WTC11 (cell line): ENCODE data around the gene MAGI2. TPM values are rescaled to one million over a fixed set of nuclear protein-coding genes. Genes with fewer than 3 reads are reported as not detected.

ENCODE experiments used
- ATAC-seq: fragments of 200-7000 bp; cut with Tn5 transposase; 2 replicates; pipeline ENCODE4 v1.10.0; 2021; ENCODE audit warnings: mild to moderate bottlenecking, moderate library complexity
- CTCF ChIA-PET: fragments of 300-600 bp; sonication (Branson Sonifier 250); formaldehyde crosslinking; loops from one replicate; lab custom pipeline; 2021; ENCODE audit warnings: antibody characterized with exemption; lab: Charles Lee
- POLR2A ChIA-PET: fragments of 350-600 bp; sonication (Branson Sonifier 250); formaldehyde crosslinking; loops from one replicate; lab custom pipeline; 2021; ENCODE audit warnings: antibody characterized with exemption; lab: Charles Lee
- DNase-seq: peaks from one replicate; pipeline ENCODE4 v3.0.0; 2021; ENCODE audit warnings: low spot score
- H3K27ac Mint-ChIP-seq: 2 replicates; pipeline ENCODE4 v1.8.0; 2021; ENCODE audit warnings: mixed read lengths
- H3K27me3 Mint-ChIP-seq: 2 replicates; pipeline ENCODE4 v1.8.0; 2021; ENCODE audit warnings: low read depth, mild to moderate bottlenecking, moderate library complexity, mixed read lengths
- H3K36me3 Mint-ChIP-seq: 2 replicates; pipeline ENCODE4 v1.8.0; 2021; ENCODE audit warnings: mixed read lengths
- H3K4me1 Mint-ChIP-seq: 2 replicates; pipeline ENCODE4 v1.8.0; 2022; ENCODE audit warnings: mixed read lengths
- H3K4me3 Mint-ChIP-seq: 2 replicates; pipeline ENCODE4 v1.8.0; 2021; ENCODE audit warnings: mild to moderate bottlenecking, moderate library complexity, mixed read lengths
- H3K9me3 Mint-ChIP-seq: 2 replicates; pipeline ENCODE4 v1.8.0; 2021; ENCODE audit warnings: mixed read lengths
- AFF4 ChIP-seq: sonication (generic); formaldehyde crosslinking; IDR thresholded peaks from 2 replicates; pipeline ENCODE4 v1.8.1; 2023; ENCODE audit warnings: mild to moderate bottlenecking, missing genetic modification reagents, borderline replicate concordance
- E2F4 ChIP-seq: sonication (generic); formaldehyde crosslinking; IDR thresholded peaks from 2 replicates; pipeline ENCODE4 v1.8.1; 2022; ENCODE audit warnings: low read depth, mild to moderate bottlenecking, moderate library complexity, missing genetic modification reagents, borderline replicate concordance
- ERG ChIP-seq: fragments of 250-450 bp; sonication (Bioruptor Pico); IDR thresholded peaks from 2 replicates; pipeline ENCODE4 v1.8.0; 2021; ENCODE audit warnings: mild to moderate bottlenecking
- ESRRA ChIP-seq: sonication (generic); formaldehyde crosslinking; IDR thresholded peaks from 2 replicates; pipeline ENCODE4 v1.8.1; 2022; ENCODE audit warnings: mild to moderate bottlenecking, missing genetic modification reagents, borderline replicate concordance
- ETV6 ChIP-seq: sonication (generic); formaldehyde crosslinking; IDR thresholded peaks from 2 replicates; pipeline ENCODE4 v1.8.1; 2022; ENCODE audit warnings: mild to moderate bottlenecking, missing genetic modification reagents
- MAX ChIP-seq: sonication (generic); formaldehyde crosslinking; IDR thresholded peaks from 2 replicates; pipeline ENCODE4 v1.8.0; 2022; ENCODE audit warnings: mild to moderate bottlenecking, missing genetic modification reagents
- OVOL2 ChIP-seq: fragments of 250-450 bp; sonication (Bioruptor Pico); IDR thresholded peaks from 2 replicates; pipeline ENCODE4 v1.9.0; 2021; ENCODE audit warnings: mild to moderate bottlenecking, borderline replicate concordance
- SMAD4 ChIP-seq: sonication (generic); formaldehyde crosslinking; IDR thresholded peaks from 2 replicates; pipeline ENCODE4 v1.8.0; 2022; ENCODE audit warnings: mild to moderate bottlenecking, missing genetic modification reagents
- SP1 ChIP-seq: sonication (generic); formaldehyde crosslinking; conservative IDR thresholded peaks from 2 replicates; pipeline ENCODE4 v1.8.1; 2022; ENCODE audit warnings: missing genetic modification reagents
- TEAD4 ChIP-seq: sonication (generic); formaldehyde crosslinking; IDR thresholded peaks from 2 replicates; pipeline ENCODE4 v1.8.0; 2022; ENCODE audit warnings: mild to moderate bottlenecking, missing genetic modification reagents
- TP53 ChIP-seq: sonication (generic); formaldehyde crosslinking; IDR thresholded peaks from 2 replicates; pipeline ENCODE4 v1.8.1; 2023; ENCODE audit warnings: mild to moderate bottlenecking, missing genetic modification reagents
- USF1 ChIP-seq: sonication (generic); formaldehyde crosslinking; IDR thresholded peaks from 2 replicates; pipeline ENCODE4 v1.8.0; 2022; ENCODE audit warnings: mild to moderate bottlenecking, missing genetic modification reagents
- ZNF121 ChIP-seq: sonication (generic); formaldehyde crosslinking; IDR thresholded peaks from 2 replicates; pipeline ENCODE4 v1.8.0; 2023; ENCODE audit warnings: missing genetic modification reagents
- ZNF281 ChIP-seq: sonication (generic); formaldehyde crosslinking; IDR thresholded peaks from 2 replicates; pipeline ENCODE4 v1.8.0; 2023; ENCODE audit warnings: mild to moderate bottlenecking, missing genetic modification reagents
- ZNF317 ChIP-seq: sonication (generic); formaldehyde crosslinking; IDR thresholded peaks from 2 replicates; pipeline ENCODE4 v1.8.1; 2023; ENCODE audit warnings: low read depth, mild to moderate bottlenecking, moderate library complexity, missing genetic modification reagents, borderline replicate concordance
- ZNF416 ChIP-seq: fragments of 250-450 bp; sonication (Bioruptor Pico); IDR thresholded peaks from 2 replicates; pipeline ENCODE4 v1.9.0; 2021; ENCODE audit warnings: mild to moderate bottlenecking, inconsistent platforms
- ZNF512 ChIP-seq: sonication (generic); formaldehyde crosslinking; IDR thresholded peaks from 2 replicates; pipeline ENCODE4 v1.8.1; 2022; ENCODE audit warnings: missing genetic modification reagents, borderline replicate concordance
- total RNA-seq: library from RNA; stranded (reverse); gene quantifications from 3 replicates; pipeline ENCODE4 v1.2.3, GENCODE V29; 2021

The MAGI2 gene
- total RNA-seq, 1 experiment from 2014 or later, result 26.6 TPM

- no peak overlapping the region for H3K27ac Mint-ChIP-seq
- ChIA-PET CTCF (no interaction called here), POLR2A (no interaction called here)
- no peak overlapping the region for H3K4me3 Mint-ChIP-seq
- peaks cover 65% of the 10 kb centered on the region for H3K9me3 Mint-ChIP-seq
- ATAC-seq, result no peak
- H3K36me3 Mint-ChIP-seq, result peaks cover 37% of the 10 kb centered on the region
- no peak for DNase-seq
- no peaks in the 10 kb centered on the region for H3K4me1 Mint-ChIP-seq
- TF ChIP-seq OVOL2 (CRISPR knock-in tag) (no peak), TEAD4 (CRISPR knock-in tag) (no peak), ZNF317 (no peak), ZNF121 (CRISPR knock-in tag) (no peak), ESRRA (CRISPR knock-in tag) (no peak), AFF4 (CRISPR knock-in tag) (no peak), SMAD4 (CRISPR knock-in tag) (no peak)
- TF ChIP-seq, all 79 proteins: peak for 0
- no peaks in the 10 kb centered on the region for H3K27me3 Mint-ChIP-seq
Measured at GRCh38 chr7:79159040-79159664, 294.3 kb downstream of the MAGI2 start.

GRCh38 chr7:79157281-79157680, 296.2 kb downstream of the MAGI2 start:
- ATAC-seq, result no peak
- Mint-ChIP-seq H3K9me3 (peaks cover 66% of the 10 kb centered on the region), H3K4me3 (no peak overlapping the region), H3K27ac (no peak overlapping the region), H3K4me1 (no peaks in the 10 kb centered on the region), H3K36me3 (peaks cover 37% of the 10 kb centered on the region), H3K27me3 (no peaks in the 10 kb centered on the region)
- DNase-seq, result no peak
- ChIA-PET POLR2A (no interaction called here), CTCF (no interaction called here)
- TF ChIP-seq ERG (CRISPR knock-in tag) (no peak), MAX (CRISPR knock-in tag) (no peak), USF1 (CRISPR knock-in tag) (no peak), ZNF281 (CRISPR knock-in tag) (no peak), TP53 (CRISPR knock-in tag) (no peak), ZNF512 (CRISPR knock-in tag) (no peak), E2F4 (no peak), AFF4 (CRISPR knock-in tag) (no peak), ZNF416 (no peak), SP1 (CRISPR knock-in tag) (no peak), ETV6 (CRISPR knock-in tag) (no peak)
